ENCODE results near the gene LRRC56.

Gene LRRC56

DNA sequence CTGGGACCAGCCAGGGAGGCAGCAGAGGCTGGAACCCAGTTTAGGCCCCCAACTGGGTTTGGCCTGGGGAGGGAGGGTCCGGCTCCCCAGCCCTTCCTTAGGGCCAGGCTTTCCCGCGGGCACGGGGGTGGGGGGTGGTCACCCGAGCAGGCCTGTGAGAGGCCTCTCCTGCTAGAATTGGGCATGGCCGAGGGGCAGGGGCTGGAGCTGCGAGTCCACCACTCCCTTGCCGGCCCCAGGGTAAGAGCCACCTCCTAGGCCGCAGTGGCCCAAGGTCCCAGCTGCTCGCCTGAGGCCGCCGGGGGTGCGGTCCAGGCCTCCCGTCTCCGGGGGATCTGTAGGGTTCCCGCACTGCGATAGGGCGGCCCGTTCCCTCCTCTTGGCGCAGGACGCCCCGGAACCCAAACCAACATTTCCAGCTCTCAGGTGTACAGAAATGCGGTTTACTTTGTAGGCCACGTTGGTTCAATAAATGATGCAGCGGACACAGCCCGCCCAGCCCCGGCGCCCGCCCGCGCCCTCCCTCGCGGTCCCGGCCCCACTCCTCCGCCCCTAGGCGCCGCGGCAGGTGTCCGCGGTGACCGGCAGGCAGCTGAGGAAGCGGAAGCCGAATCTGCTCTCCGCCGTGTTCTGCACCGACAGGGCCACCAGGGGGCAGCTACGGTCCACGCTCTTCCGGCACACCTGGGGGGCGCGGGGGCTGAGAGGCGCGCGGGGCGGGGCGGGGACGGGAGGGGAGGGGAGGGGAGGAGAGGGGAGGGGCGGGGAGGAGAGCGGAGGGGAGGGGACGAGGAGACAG lies 17.3 kb downstream of the LRRC56 start:
- H3K27ac ChIP-seq (replicated peaks), result no peak overlapping the region
- H3K4me3 ChIP-seq (replicated peaks; ENCODE audit: insufficient read depth, low read length), result peak overlapping the region; percentile 30
- TF ChIP-seq, protein P1, sequence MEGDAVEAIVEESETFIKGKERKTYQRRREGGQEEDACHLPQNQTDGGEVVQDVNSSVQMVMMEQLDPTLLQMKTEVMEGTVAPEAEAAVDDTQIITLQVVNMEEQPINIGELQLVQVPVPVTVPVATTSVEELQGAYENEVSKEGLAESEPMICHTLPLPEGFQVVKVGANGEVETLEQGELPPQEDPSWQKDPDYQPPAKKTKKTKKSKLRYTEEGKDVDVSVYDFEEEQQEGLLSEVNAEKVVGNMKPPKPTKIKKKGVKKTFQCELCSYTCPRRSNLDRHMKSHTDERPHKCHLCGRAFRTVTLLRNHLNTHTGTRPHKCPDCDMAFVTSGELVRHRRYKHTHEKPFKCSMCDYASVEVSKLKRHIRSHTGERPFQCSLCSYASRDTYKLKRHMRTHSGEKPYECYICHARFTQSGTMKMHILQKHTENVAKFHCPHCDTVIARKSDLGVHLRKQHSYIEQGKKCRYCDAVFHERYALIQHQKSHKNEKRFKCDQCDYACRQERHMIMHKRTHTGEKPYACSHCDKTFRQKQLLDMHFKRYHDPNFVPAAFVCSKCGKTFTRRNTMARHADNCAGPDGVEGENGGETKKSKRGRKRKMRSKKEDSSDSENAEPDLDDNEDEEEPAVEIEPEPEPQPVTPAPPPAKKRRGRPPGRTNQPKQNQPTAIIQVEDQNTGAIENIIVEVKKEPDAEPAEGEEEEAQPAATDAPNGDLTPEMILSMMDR (IDR thresholded peaks at IDR 0.05; ENCODE audit: insufficient read depth, low read length), result peak; percentile 28
- TF ChIP-seq GABPA (IDR thresholded peaks at IDR 0.05; ENCODE audit: low read depth) (no peak), SPI1 (IDR thresholded peaks at IDR 0.05; ENCODE audit: borderline replicate concordance, low read depth) (peak; percentile 20; the same call in 1 of the 2 replicates)
- TF ChIP-seq, protein P2, sequence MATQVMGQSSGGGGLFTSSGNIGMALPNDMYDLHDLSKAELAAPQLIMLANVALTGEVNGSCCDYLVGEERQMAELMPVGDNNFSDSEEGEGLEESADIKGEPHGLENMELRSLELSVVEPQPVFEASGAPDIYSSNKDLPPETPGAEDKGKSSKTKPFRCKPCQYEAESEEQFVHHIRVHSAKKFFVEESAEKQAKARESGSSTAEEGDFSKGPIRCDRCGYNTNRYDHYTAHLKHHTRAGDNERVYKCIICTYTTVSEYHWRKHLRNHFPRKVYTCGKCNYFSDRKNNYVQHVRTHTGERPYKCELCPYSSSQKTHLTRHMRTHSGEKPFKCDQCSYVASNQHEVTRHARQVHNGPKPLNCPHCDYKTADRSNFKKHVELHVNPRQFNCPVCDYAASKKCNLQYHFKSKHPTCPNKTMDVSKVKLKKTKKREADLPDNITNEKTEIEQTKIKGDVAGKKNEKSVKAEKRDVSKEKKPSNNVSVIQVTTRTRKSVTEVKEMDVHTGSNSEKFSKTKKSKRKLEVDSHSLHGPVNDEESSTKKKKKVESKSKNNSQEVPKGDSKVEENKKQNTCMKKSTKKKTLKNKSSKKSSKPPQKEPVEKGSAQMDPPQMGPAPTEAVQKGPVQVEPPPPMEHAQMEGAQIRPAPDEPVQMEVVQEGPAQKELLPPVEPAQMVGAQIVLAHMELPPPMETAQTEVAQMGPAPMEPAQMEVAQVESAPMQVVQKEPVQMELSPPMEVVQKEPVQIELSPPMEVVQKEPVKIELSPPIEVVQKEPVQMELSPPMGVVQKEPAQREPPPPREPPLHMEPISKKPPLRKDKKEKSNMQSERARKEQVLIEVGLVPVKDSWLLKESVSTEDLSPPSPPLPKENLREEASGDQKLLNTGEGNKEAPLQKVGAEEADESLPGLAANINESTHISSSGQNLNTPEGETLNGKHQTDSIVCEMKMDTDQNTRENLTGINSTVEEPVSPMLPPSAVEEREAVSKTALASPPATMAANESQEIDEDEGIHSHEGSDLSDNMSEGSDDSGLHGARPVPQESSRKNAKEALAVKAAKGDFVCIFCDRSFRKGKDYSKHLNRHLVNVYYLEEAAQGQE (IDR thresholded peaks at IDR 0.05; ENCODE audit: insufficient replicate concordance, low read depth), result no peak

DNA sequence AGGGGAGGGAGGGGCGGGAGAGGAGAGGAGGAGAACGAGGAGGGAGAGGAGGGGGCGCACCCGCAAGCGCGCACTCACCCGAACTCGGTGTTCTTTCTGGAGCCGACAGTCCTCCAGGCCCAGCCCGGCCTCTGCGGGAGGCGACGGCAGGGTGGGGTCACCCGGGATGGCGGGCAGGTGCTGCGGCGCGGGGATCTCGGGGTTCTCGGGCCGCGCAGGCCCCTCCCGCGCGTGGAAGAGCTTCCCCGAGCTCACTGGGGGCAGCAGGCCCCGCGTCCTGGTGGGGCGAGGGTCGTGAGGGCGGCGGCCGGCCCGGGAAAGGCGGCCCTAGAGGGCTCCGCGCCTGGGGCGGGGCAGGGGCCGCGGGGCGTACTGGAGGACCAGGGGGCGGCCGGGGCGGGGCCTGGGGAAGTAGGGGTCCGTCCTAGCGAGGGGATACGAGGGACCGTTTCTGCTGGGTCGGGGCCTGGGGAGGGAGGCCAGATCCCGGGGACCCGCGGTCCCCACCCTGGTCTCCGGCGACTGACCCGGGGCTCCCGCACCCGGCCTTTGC lies 18.0 kb downstream of the LRRC56 start:
- no peak for DNase-seq (ENCODE audit: low read depth in 1 of 2, low spot score in 1 of 2)
- TF ChIP-seq, protein P1 (IDR thresholded peaks at IDR 0.05; ENCODE audit: insufficient read depth, low read length), result no peak
- TF ChIP-seq, protein P2 (IDR thresholded peaks at IDR 0.05; ENCODE audit: insufficient replicate concordance, low read depth), result no peak
- TF ChIP-seq SPI1 (IDR thresholded peaks at IDR 0.05; ENCODE audit: borderline replicate concordance, low read depth), result no peak
- Histone ChIP-seq H3K4me3 (replicated peaks; ENCODE audit: insufficient read depth, low read length) (peak overlapping the region; percentile 30), H3K27ac (replicated peaks) (no peak overlapping the region), H3K27me3 (ENCODE audit: insufficient read depth, poor library complexity, severe bottlenecking) (peaks cover 30% of the 10 kb centered on the region)

More for the DNA sequence above, 17.3 kb downstream of the LRRC56 start:
- H3K27me3 ChIP-seq (ENCODE audit: insufficient read depth, poor library complexity, severe bottlenecking), result peaks cover 30% of the 10 kb centered on the region
- peak; percentile 60 to 72 for DNase-seq (ENCODE audit: low read depth in 1 of 2, low spot score in 1 of 2)

DNA sequence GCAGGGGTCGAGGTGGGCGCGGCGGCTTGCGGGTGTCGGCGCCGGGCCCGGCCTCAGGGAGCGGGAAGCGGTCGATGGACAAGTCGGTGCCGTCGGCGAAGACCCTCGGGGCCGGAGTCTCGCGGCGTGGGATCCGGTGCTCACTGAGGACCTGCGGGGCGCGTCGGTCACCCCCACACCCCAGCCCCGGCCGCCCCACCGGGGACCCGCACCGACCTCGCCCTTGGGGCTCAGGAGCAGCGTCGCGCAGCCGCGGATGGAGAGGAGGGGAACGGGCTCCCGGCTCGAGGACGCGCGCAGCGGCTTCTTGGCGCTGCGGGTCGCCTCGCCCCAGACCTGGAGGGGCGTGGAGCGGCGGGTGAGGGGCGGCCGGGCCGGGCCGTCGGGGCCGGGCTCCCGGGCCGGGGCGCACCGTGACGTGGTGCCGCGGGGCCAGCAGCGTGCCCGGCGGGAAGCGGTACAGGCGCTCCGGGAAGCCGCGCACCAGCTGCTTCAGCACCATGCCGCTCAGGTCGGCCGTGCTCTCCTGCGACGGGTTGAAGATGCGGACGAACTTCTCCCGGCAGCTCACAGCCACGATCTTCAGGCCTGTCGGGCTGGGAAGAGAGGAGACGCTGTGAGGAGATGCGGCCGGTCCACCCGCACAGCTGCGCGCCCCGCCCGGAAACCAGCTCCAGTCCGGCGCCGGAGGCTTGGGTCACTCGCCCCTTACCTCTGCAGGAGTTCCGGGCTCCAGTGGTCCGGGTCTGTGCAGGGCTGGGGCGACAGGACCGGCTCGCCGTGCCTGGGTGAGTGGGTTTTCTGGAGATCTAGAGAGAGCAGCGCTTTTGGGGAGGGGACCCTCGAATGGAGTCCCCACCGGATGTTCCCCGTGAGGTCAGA lies 18.7 kb downstream of the LRRC56 start:
- Histone ChIP-seq H3K27ac (replicated peaks) (no peak overlapping the region), H3K4me3 (replicated peaks; ENCODE audit: insufficient read depth, low read length) (no peak overlapping the region), H3K27me3 (ENCODE audit: insufficient read depth, poor library complexity, severe bottlenecking) (peaks cover 30% of the 10 kb centered on the region)
- TF ChIP-seq, protein P1 (IDR thresholded peaks at IDR 0.05; ENCODE audit: insufficient read depth, low read length), result no peak
- TF ChIP-seq, protein P2 (IDR thresholded peaks at IDR 0.05; ENCODE audit: insufficient replicate concordance, low read depth), result no peak
- TF ChIP-seq POLR2AphosphoS5 (IDR thresholded peaks at IDR 0.05; ENCODE audit: low read depth), result no peak
- TF ChIP-seq SPI1 (IDR thresholded peaks at IDR 0.05; ENCODE audit: borderline replicate concordance, low read depth), result no peak
- TF ChIP-seq GABPA (IDR thresholded peaks at IDR 0.05; ENCODE audit: low read depth), result no peak
- DNase-seq (ENCODE audit: low read depth in 1 of 2, low spot score in 1 of 2), result peak in 1 of 2 experiments; percentile 40

Data from HL-60 (cell line).